Mesothelial cell of epicardium (in vitro differentiated cells): ENCODE results near the gene ASPHD2. TPM values are rescaled to one million over a fixed set of nuclear protein-coding genes. Genes with fewer than 3 reads are reported as not detected.

ENCODE experiments used
- DNase-seq, 2 experiments: peaks; one replicate each; pipeline ENCODE4 v3.0.0; 2021; ENCODE audit warnings: low spot score in 2 of 2; ENCODE audit not compliant: unreplicated experiment in 2 of 2
- H3K27ac Mint-ChIP-seq: 2 replicates; pipeline ENCODE4 v1.8.0; 2021; ENCODE audit warnings: mixed read lengths
- H3K27me3 Mint-ChIP-seq: 2 replicates; pipeline ENCODE4 v1.8.0; 2021; ENCODE audit warnings: low read depth, mixed read lengths
- H3K36me3 Mint-ChIP-seq: 2 replicates; pipeline ENCODE4 v1.8.0; 2021; ENCODE audit warnings: mixed read lengths
- H3K4me1 Mint-ChIP-seq: 2 replicates; pipeline ENCODE4 v1.8.0; 2021; ENCODE audit warnings: mixed read lengths
- H3K4me3 Mint-ChIP-seq: 2 replicates; pipeline ENCODE4 v1.8.0; 2021; ENCODE audit warnings: mild to moderate bottlenecking, moderate library complexity, mixed read lengths
- H3K9me3 Mint-ChIP-seq: 2 replicates; pipeline ENCODE4 v1.8.0; 2021; ENCODE audit warnings: mixed read lengths
- total RNA-seq: library from RNA; stranded (reverse); gene quantifications from 3 replicates; pipeline ENCODE4 v1.2.1, GENCODE V29; 2021
- TF ChIP-seq, protein P1 (sequence below): fragments of 200-600 bp; sonication (generic); IDR thresholded peaks from one replicate; pipeline ENCODE4 v1.5.0; 2021; ENCODE audit warnings: antibody characterized with exemption; ENCODE audit not compliant: unreplicated experiment

ASPHD2 gene
- total RNA-seq, 1 donor from 2014 or later: 2.5 TPM

DNA sequence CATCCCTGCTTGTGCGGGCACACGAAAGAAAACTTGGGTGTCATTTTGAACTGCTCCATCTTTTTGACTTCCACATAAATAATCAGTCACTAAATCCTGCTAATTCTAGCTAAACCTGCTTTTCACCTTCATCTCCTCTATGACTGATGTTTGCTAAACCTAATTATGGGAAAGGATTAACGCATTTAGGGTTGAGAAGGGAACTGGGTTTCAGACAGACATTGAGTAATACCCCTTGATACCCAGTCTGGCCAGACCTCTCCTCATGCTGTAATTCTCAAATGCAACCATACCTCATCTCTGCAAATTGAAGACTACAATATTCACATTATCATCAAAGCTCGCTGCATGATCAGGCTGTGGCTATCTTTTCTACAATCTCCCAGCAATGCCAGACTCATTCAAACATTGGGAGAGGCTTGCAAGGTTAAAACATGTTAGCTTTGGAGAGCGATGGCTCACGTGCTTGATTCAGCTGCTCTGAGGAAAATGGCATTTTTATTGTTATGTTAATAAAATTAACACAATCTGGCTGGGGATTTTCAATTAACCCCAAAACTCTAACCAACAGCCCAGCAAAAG lies 52.1 kb downstream of the ASPHD2 start:
- Mint-ChIP-seq H3K9me3 (no peaks in the 10 kb centered on the region), H3K36me3 (peaks cover 13% of the 10 kb centered on the region), H3K4me3 (no peak overlapping the region), H3K4me1 (peaks cover 64% of the 10 kb centered on the region), H3K27me3 (no peaks in the 10 kb centered on the region), H3K27ac (no peak overlapping the region)
- TF ChIP-seq, protein P1, sequence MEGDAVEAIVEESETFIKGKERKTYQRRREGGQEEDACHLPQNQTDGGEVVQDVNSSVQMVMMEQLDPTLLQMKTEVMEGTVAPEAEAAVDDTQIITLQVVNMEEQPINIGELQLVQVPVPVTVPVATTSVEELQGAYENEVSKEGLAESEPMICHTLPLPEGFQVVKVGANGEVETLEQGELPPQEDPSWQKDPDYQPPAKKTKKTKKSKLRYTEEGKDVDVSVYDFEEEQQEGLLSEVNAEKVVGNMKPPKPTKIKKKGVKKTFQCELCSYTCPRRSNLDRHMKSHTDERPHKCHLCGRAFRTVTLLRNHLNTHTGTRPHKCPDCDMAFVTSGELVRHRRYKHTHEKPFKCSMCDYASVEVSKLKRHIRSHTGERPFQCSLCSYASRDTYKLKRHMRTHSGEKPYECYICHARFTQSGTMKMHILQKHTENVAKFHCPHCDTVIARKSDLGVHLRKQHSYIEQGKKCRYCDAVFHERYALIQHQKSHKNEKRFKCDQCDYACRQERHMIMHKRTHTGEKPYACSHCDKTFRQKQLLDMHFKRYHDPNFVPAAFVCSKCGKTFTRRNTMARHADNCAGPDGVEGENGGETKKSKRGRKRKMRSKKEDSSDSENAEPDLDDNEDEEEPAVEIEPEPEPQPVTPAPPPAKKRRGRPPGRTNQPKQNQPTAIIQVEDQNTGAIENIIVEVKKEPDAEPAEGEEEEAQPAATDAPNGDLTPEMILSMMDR: no peak
- DNase-seq: no peak

GRCh38 chr22:26481694-26482093 lies 52.6 kb downstream of the ASPHD2 start:
- TF ChIP-seq, protein P1: no peak
- Mint-ChIP-seq H3K4me3 (peak overlapping the region; percentile 83), H3K4me1 (peaks cover 64% of the 10 kb centered on the region), H3K36me3 (peaks cover 10% of the 10 kb centered on the region), H3K27me3 (no peaks in the 10 kb centered on the region), H3K9me3 (no peaks in the 10 kb centered on the region), H3K27ac (no peak overlapping the region)
- no peak for DNase-seq

GRCh38 chr22:26482161-26482560 lies 53.1 kb downstream of the ASPHD2 start:
- Mint-ChIP-seq H3K27ac (peak overlapping the region; percentile 99), H3K4me1 (peaks cover 64% of the 10 kb centered on the region), H3K4me3 (peak overlapping the region; percentile 83), H3K27me3 (no peaks in the 10 kb centered on the region), H3K9me3 (no peaks in the 10 kb centered on the region), H3K36me3 (peaks cover 8% of the 10 kb centered on the region)
- no peak for DNase-seq
- TF ChIP-seq, protein P1: no peak

GRCh38 chr22:26483043-26483438 lies 54.0 kb downstream of the ASPHD2 start:
- H3K4me1 Mint-ChIP-seq: peaks cover 55% of the 10 kb centered on the region

DNA sequence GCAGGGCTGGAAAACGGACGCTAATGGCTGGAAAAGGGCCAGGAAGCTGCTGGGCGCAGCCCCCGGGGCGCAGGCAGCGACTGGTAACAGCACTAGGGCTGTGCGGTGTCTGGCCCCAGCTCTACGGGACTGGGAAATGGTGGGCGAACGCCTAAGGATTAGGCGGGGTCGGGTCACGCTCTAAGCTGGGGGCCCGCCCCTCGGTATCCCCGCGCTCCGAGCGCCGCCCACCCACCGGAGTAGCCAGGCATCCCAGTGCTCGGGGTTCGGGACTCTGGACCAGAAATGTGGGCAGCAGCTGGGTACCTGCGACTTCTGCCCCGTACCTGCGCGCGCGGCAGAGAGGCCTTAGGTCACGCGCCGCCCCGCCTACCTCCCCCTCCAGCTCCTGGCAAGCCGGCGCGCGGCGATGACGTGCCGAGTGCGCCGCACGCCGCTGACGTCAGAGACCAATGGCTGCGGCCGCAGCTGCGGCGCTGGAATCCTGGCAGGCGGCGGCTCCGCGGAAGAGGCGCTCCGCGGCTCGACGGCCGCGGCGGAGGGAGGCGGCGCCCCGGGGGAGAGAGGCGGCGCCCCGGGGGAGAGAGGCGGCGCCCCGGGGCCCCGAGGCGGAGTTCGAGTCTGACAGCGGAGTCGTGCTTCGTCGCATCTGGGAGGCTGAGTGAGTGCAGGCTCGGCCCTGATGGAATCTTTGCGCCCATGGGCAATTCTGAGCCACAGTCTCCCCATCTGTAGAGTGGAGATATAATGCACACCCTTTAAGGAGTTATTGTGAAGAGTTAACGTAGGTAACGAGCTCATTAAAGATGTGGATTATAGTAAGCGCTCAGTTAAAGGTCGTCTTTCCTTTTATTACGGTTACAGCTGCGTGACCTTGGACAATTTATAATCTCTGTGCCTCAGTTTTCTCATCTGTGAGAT lies 54.6 kb downstream of the ASPHD2 start, which contains the start of the genes HPS4 and SRRD:
HPS4 (minus strand) TSS at position 345 of the 921 bp plus-strand sequence. CDS start 2,021 bp downstream, outside the sequence.
SRRD (plus strand) TSS at position 439 of the 921 bp plus-strand sequence; CDS start at position 453, 14 bp downstream.
- peak; percentile 92 to 94 for DNase-seq
- Mint-ChIP-seq H3K36me3 (peaks cover 7% of the 10 kb centered on the region), H3K4me3 (peak within 1 kb of the TSS; percentile 83), H3K4me1 (peaks cover 55% of the 10 kb centered on the region), H3K9me3 (no peaks in the 10 kb centered on the region), H3K27ac (peak within 1 kb of the TSS; percentile 99), H3K27me3 (no peaks in the 10 kb centered on the region)
- TF ChIP-seq, protein P1: no peak

More at GRCh38 chr22:26483043-26483438, 54.0 kb downstream of the ASPHD2 start:
- TF ChIP-seq, protein P1: no peak
- Mint-ChIP-seq H3K27ac (peak overlapping the region; percentile 99), H3K27me3 (no peaks in the 10 kb centered on the region), H3K4me3 (peak overlapping the region; percentile 83), H3K9me3 (no peaks in the 10 kb centered on the region), H3K36me3 (peaks cover 2% of the 10 kb centered on the region)
- DNase-seq: no peak
